Measurements from ENCODE around the gene GABRD. TPM values are rescaled to one million over a fixed set of nuclear protein-coding genes. Genes with fewer than 3 reads are reported as not detected.

GABRD gene
- total RNA-seq, 4 donors from 2014 or later = not detected

DNA sequence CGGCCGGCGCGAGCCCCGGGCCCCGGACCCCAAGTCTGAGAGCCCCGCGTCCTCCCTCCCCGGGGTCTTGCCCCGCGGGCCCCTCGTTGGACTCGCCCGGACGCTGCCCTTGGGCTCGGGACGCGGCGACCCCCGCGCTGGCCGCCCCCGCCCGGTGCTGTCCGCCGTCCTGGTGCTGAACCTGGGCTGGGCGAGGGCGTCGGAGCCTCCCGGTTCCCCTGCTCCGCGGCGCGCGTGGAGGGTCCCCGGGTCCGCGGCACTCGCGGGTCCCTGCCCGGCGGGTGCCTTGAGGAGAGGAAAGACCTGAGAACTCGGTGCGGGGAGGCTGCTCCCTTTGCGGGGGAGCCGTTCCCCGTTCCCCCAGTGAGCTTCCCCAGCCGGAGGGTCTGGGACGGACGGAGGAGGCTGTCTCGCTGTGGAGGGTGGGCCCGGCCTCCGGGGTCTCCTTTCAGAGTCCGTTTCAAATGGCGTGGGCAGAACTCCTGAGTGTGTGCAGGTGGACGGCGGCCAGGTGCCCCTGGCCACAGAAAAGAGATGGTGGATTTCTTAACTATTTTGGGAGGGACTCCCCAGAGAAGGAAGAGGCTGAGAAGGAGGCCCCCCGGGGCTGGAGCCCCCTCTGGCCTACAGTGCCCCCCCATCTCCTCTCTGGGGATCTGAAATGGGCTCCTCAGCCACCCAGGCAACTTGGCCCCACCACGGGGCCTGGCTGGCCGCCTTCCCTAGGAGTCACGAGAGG is 595 bp downstream of the GABRD start:
- no peak for DNase-seq (ENCODE audit: low spot score)
- TF ChIP-seq, protein P1, sequence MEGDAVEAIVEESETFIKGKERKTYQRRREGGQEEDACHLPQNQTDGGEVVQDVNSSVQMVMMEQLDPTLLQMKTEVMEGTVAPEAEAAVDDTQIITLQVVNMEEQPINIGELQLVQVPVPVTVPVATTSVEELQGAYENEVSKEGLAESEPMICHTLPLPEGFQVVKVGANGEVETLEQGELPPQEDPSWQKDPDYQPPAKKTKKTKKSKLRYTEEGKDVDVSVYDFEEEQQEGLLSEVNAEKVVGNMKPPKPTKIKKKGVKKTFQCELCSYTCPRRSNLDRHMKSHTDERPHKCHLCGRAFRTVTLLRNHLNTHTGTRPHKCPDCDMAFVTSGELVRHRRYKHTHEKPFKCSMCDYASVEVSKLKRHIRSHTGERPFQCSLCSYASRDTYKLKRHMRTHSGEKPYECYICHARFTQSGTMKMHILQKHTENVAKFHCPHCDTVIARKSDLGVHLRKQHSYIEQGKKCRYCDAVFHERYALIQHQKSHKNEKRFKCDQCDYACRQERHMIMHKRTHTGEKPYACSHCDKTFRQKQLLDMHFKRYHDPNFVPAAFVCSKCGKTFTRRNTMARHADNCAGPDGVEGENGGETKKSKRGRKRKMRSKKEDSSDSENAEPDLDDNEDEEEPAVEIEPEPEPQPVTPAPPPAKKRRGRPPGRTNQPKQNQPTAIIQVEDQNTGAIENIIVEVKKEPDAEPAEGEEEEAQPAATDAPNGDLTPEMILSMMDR (IDR thresholded peaks at IDR 0.05) = no peak
- ATAC-seq (ENCODE audit: low FRiP score) = no peak

DNA sequence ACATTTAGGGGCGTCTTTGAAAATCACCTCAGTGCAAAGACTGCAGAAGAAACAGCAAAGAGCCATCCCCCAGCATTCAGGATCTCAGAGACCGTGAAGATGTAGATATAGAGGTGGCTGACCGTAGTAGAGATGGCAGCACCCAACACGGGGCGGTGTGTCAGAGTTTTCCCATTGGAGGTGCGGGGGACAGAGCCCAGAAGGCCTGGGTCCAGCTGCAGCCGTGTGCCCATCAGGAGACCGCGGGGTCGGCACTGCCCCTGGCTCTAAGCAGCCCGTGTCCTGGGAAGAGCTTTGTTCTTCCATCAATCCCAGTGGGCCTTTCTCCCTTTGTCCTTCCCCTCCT is 1.1 kb downstream of the GABRD start:
- ATAC-seq (ENCODE audit: low FRiP score) = no peak

DNA sequence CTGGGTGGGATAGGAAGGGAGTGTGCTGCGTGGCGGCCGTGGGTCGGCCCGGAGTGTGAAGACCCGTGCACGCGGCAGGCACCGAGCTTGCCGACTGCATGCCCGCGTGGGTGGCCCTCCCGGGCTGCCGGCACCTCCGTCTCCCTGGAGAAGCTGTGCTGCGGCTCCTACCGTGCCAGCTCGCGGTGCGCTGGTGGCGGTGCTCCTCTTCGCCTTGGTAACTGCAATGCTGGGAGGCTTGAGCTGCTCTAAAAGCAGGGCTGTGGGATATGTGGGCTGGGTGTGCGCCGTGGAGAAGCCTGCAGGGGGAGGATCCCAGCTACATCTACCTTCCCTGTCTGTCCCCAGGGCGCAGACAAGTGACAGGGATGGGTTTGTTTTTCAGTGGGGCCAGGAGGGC is 2.4 kb downstream of the GABRD start:
- ATAC-seq (ENCODE audit: low FRiP score) = no peak
- TF ChIP-seq, protein P1 (IDR thresholded peaks at IDR 0.05) = no peak

More for the DNA sequence above, 1.1 kb downstream of the GABRD start:
- TF ChIP-seq, protein P1 (IDR thresholded peaks at IDR 0.05) = no peak
- no peak for DNase-seq (ENCODE audit: low spot score)

DNA sequence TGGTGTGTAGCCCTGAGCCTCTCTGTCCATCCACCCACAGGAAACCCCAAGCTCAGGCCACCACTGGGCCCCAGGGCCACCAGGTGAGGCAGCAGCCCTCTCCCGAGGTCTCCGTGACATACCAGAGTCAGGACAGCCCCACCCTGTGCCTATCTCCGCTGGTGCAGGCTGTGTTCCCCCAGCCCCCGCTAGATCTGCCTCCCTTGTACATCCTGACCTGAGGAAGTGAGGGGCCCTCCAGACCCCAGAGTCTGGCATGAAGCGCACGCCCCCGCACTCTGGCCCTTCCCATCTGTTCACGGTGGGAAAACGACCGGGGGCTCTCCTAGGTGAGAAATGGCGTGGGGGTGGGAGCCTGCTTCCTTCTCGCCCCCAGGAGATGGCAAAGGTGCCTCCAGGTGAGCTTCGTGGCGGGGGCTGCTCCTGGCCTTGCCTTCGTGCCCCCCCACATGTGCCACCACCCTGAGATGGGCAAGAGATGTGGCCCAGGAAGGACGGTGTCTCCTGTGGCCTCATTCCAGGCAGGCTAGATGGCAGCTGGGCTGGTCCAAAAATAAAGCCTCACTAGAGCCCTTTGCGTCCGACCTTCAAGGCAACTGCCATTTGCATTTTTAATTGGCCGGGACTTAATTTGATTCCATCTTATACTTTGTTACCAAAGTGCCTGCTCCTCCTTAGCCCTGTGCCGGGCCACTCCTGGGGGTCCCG is 3.1 kb downstream of the GABRD start:
- TF ChIP-seq, protein P1 (IDR thresholded peaks at IDR 0.05) = no peak
- ATAC-seq (ENCODE audit: low FRiP score) = no peak
- DNase-seq (ENCODE audit: low spot score) = no peak

More for the DNA sequence above, 2.4 kb downstream of the GABRD start:
- DNase-seq (ENCODE audit: low spot score) = no peak

DNA sequence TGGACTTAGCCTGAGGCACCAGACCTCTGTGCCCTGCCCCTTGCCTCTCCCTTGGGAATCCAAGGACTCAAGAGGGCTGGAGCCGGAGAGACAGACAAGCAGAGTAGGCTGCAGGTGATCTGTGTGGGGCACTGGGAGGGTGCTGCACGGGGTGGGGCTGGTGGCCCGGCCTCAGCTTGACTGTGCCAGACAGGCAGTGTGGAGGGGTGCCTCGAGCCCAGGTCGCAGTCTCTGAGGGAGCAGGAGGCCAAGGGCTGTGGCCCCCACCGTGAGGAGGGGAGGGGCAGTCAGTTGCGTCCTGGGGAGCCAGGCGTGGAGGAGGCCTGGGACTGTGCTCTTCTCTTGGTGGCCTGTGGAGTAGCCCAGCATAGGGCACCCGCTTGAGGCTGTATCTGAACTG is 4.0 kb downstream of the GABRD start:
- TF ChIP-seq, protein P1 (IDR thresholded peaks at IDR 0.05) = no peak
- no peak for ATAC-seq (ENCODE audit: low FRiP score)
- no peak for DNase-seq (ENCODE audit: low spot score)

DNA sequence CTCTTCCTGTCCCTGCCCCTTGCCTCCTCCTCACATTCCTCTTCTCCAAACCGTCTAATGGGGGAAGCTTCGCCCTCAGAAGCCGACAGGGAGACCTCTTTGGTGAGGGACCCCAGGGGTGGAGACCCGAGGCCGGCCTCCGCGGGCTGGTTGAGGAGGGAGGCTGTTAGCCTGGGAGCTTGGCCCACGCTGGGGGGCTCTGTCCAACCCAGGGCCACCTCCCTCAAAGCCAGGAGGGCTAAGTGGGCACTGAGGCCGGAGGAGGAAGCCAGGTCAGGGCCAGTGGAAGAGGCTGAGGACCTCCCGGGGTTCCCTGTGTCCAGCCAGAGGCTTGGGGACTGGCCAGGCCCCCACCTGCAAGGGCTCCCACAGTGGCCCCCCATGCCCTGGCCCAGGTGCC is 5.3 kb downstream of the GABRD start:
- ATAC-seq (ENCODE audit: low FRiP score) (no peak), DNase-seq (ENCODE audit: low spot score) (no peak)
- TF ChIP-seq, protein P1 (IDR thresholded peaks at IDR 0.05) = no peak

DNA sequence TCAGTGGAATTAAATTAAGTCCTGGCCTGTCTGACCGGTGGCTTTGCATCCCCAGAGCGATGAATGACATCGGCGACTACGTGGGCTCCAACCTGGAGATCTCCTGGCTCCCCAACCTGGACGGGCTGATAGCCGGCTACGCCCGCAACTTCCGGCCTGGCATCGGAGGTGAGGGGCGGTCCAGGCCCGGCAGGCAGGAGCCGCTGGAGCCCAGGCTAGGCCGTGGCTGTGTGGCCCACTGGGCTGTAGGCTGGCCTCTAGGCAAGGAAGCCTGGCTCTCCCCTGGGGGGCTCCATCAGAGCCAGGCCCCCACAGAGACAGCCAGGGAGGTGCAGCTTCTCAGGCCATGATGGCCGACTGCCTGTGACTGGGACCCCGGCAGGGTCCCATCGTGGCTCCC is 5.7 kb downstream of the GABRD start:
- ATAC-seq (ENCODE audit: low FRiP score) (no peak), DNase-seq (ENCODE audit: low spot score) (no peak)
- TF ChIP-seq, protein P1 (IDR thresholded peaks at IDR 0.05) = no peak

Data from omental fat pad (tissue), 4 donors.